GM06990 (cell line): ENCODE results near the gene CA9.

Source experiments
- DNase-seq: peaks from one replicate; pipeline ENCODE4 v3.0.0-alpha.2; 2011; ENCODE audit not compliant: insufficient read length; ENCODE audit errors: extremely low read depth
- H3K27me3 ChIP-seq: replicated peaks from 2 replicates; pipeline ENCODE4 v1.6.0; 2011; ENCODE audit warnings: low read length; ENCODE audit not compliant: control insufficient read depth, insufficient read depth
- H3K36me3 ChIP-seq: 2 replicates; pipeline ENCODE4 v1.5.1; 2011; ENCODE audit warnings: low read length; ENCODE audit not compliant: control insufficient read depth, insufficient read depth
- H3K4me3 ChIP-seq: replicated peaks from 2 replicates; pipeline ENCODE4 v1.5.1; 2011; ENCODE audit warnings: low read depth, mild to moderate bottlenecking, control low read depth, low read length
- CTCF ChIP-seq: IDR thresholded peaks from 2 replicates; pipeline ENCODE4 v1.5.1; 2011; ENCODE audit warnings: low read length, control low read depth, mild to moderate bottlenecking, inconsistent platforms; ENCODE audit not compliant: insufficient read depth, poor library complexity, severe bottlenecking

The CA9 gene

DNA sequence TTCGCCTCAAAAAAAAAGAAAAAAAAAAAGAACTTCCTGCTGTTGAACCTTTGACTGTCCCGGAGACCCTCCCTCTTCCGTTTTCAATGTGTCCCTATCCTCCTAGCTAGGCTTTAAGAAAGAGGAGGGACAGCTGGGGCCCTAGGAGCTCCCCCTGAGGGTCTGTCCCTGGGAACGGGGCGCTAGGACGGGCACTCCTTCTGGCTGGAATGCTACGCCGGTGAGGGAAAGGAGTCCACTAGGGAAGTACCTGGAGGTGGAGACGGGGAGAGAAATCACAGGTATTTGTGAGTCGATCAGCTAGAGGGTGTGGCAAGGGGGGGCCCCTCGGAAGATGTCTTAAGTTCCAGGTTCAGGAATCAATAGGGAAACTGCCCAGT, 27.6 kb upstream of the CA9 start:
- Histone ChIP-seq H3K4me3 (peak overlapping the region; percentile 72), H3K36me3 (no peaks in the 10 kb centered on the region; the same call in 1 of the 2 replicates), H3K27me3 (no peaks in the 10 kb centered on the region)
- no peak for TF ChIP-seq CTCF
- peak; percentile 37 for DNase-seq

DNA sequence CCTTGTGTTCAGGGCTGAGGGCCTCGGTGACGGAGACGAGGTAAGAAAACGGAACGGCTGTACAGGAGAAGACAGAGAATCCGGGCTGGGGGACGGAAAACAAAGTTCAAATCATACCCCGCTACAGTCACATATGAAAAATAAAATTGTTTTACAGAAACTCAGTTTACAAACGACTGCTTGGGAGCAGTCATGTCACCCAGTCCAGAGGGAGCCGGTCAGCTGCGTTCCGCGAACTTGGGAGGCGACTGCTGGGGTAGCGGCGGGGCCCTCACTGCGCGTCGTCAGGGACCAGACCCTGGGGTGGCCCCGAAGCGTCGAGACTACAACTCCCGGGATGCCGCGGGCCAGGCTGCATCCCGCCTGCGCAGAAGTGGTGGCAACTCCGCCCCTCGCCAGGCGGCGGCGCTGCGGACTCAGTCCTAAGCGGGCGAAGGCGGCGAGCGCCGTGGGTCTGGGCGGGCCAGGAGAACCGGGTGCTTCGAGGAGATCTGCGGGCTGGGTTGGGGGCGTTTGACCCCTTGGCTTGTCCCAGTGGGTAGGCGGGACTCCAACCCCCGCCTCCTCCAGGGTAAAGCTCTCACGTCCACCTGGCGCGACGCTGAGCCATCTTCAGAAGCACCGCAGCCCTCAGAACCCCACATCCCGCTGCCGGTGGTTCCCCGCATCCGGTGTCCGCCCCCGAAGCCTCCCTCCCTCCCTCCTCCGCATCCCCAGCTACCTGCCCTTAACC, 27.0 kb upstream of the CA9 start:
- DNase-seq = peak; percentile 95
- no peaks in the 10 kb centered on the region; the same call in 1 of the 2 replicates for H3K36me3 ChIP-seq
- TF ChIP-seq CTCF = peak; percentile 98
- H3K27me3 ChIP-seq = no peaks in the 10 kb centered on the region
- H3K4me3 ChIP-seq = peak overlapping the region; percentile 72

DNA sequence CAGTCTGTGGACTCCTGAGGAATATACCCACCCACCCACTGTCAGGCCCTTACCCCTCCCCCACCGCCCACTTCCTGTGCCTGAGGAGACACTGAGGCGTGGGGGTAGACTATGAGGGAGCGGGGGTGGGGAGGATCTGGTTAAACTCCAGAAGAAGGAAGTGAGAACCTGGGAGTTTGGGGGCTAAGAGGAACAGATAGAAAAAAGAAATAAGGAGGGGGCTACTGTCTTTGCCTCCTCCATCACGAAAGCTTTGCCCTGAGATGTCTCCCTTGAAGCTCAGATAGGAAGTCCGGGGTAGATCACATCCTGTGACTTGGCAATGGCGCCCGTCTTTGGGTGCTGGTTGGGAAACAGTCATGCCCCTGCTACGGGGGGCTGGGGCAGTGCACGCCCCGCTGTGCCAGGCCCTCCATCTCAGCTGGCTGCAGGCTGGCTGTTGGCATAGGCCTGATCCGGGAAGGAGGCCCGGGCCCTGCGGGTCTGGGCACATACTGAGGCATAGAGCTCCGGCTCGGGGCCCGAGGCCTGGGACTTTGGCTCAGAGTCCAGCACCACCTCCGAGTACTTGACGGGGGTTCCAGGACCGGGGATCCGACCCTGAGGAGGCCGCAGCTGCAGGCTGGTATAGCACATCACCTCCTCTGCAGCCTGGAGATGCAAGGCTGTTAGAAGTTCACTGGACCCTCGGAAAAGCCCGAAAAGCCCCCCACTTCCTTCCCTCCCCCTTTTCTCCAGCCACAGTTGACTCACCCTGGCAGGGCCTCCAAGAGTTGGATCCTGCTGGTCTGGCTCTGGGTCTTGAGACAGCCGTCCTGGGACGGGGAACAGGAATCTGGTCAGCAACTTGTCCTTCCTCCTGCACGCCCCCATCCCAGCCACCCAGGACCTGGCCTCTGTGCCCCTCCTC, 24.0 kb upstream of the CA9 start:
- peak; percentile 49 for DNase-seq
- Histone ChIP-seq H3K27me3 (no peaks in the 10 kb centered on the region), H3K36me3 (no peaks in the 10 kb centered on the region), H3K4me3 (peak overlapping the region; percentile 74)
- TF ChIP-seq CTCF = no peak

GRCh38 chr9:35650341-35651158, 23.2 kb upstream of the CA9 start, which contains the start of gene SIT1:
SIT1 (minus strand) TSS chr9:35650931; CDS start chr9:35650853, 78 bp downstream.
- peak; percentile 57 for DNase-seq
- TF ChIP-seq CTCF = no peak
- H3K36me3 ChIP-seq = no peaks in the 10 kb centered on the region
- H3K4me3 ChIP-seq = peak within 1 kb of the TSS; percentile 74
- H3K27me3 ChIP-seq = no peaks in the 10 kb centered on the region

- DNase-seq = no peak
- TF ChIP-seq CTCF = no peak
- Histone ChIP-seq H3K27me3 (no peaks in the 10 kb centered on the region), H3K4me3 (no peak overlapping the region), H3K36me3 (no peaks in the 10 kb centered on the region)
Observed at GRCh38 chr9:35651956-35652828, 21.5 kb upstream of the CA9 start.
